Measurements from ENCODE around the gene FBF1. TPM values are rescaled to one million over a fixed set of nuclear protein-coding genes. Genes with fewer than 3 reads are reported as not detected.

FBF1 gene
- total and polyA plus RNA-seq, 2 donors (not counting 3 experiments of a cell fraction or from before 2014, with no cell fraction given), result 4.9 to 9.4 TPM

- DNase-seq (ENCODE audit: low read depth, low spot score) (no peak), FAIRE-seq (peak; percentile 40)
- POLR2A ChIA-PET, result interaction anchor here (0.5 kb wide), 1 partner anchor 180 kb away, joined by 4 read pairs; no protein-coding TSS in a partner anchor
- Histone ChIP-seq H3K36me3 (ENCODE audit: control insufficient read depth in 2 of 2, extremely low read depth in 1 of 2, insufficient read depth in 2 of 2, low read length in 2 of 2) (peaks cover 0 to 2% of the 10 kb centered on the region in 2 experiments), H3K4me2 (ENCODE audit: insufficient read depth, low read length) (no peak overlapping the region), H2AFZ (ENCODE audit: low read depth, low read length) (peak overlapping the region; percentile 18), H4K20me1 (replicated peaks; ENCODE audit: control insufficient read depth, extremely low read depth, insufficient read depth, low read length) (no peaks in the 10 kb centered on the region), H3K4me3 (replicated peaks in 1 of 3; ENCODE audit: insufficient read depth in 1 of 3, low read depth in 1 of 3, low read length in 3 of 3) (no peak overlapping the region), H3K27me3 (ENCODE audit: control insufficient read depth in 2 of 2, insufficient read depth in 2 of 2, low read length in 2 of 2) (no peaks in the 10 kb centered on the region), H3K4me1 (ENCODE audit: control insufficient read depth, extremely low read depth, insufficient read depth, low read length) (peaks cover 5% of the 10 kb centered on the region), H3K9me1 (replicated peaks; ENCODE audit: control insufficient read depth, extremely low read depth, insufficient read depth, low read length) (no peaks in the 10 kb centered on the region), H3K79me2 (ENCODE audit: control insufficient read depth, insufficient read depth, low read length) (no peaks in the 10 kb centered on the region), H3K27ac (ENCODE audit: insufficient read depth, low read depth, low read length) (no peak overlapping the region), H3K9me3 (replicated peaks; ENCODE audit: control insufficient read depth, insufficient read depth, low read length) (no peaks in the 10 kb centered on the region), H3K9ac (replicated peaks; ENCODE audit: extremely low read depth, insufficient read depth, low read length) (no peak overlapping the region)
- intact Hi-C loops (cut with micrococcal nuclease), result no loop called here
- TF ChIP-seq MYC (IDR thresholded peaks at IDR 0.05; ENCODE audit: low read depth, low read length) (no peak), EZH2 (IDR thresholded peaks at IDR 0.05; ENCODE audit: borderline replicate concordance, low read depth, low read length, severe bottlenecking) (no peak), CTCF (IDR thresholded peaks at IDR 0.05; ENCODE audit: extremely low read depth in 1 of 2, insufficient read depth in 1 of 2, low read depth in 1 of 2, low read length in 2 of 2) (no peak), POLR2A (IDR thresholded peaks at IDR 0.05; ENCODE audit: low read depth, low read length) (no peak), MAX (IDR thresholded peaks at IDR 0.05; ENCODE audit: insufficient read depth, insufficient read length) (no peak), GATA2 (IDR thresholded peaks at IDR 0.05; ENCODE audit: insufficient read depth, insufficient read length, low read depth, low read length) (no peak), POLR2AphosphoS5 (IDR thresholded peaks at IDR 0.05; ENCODE audit: insufficient read depth, low read depth, low read length) (no peak), FOS (IDR thresholded peaks at IDR 0.05; ENCODE audit: borderline replicate concordance, insufficient read depth, low read length) (no peak), JUN (IDR thresholded peaks at IDR 0.05; ENCODE audit: borderline replicate concordance, insufficient read depth, insufficient read length, low read depth) (no peak)
- CTCF ChIA-PET, result interaction anchor here (0.8 to 1.5 kb wide), 3 partner anchors 8 to 55 kb away, joined by 3 to 4 read pairs (median 4); partner anchors contain the start of gene WBP2
- no TSS peak for BruUV-seq (replicated peaks)
- dilution Hi-C loops (cut with MboI; ENCODE audit: extremely low pct_ligation_motif_present, low sequenced_read_pairs), result no loop called here
Observed at GRCh38 chr17:75885431-75885830, 55.4 kb downstream of the FBF1 start.

All from endothelial cell of umbilical vein (primary cell).